ENCODE results near the gene FBXL7. TPM values are rescaled to one million over a fixed set of nuclear protein-coding genes. Genes with fewer than 3 reads are reported as not detected.

FBXL7 gene
- total RNA-seq, 1 experiment from 2014 or later, result 15.1 TPM

DNA sequence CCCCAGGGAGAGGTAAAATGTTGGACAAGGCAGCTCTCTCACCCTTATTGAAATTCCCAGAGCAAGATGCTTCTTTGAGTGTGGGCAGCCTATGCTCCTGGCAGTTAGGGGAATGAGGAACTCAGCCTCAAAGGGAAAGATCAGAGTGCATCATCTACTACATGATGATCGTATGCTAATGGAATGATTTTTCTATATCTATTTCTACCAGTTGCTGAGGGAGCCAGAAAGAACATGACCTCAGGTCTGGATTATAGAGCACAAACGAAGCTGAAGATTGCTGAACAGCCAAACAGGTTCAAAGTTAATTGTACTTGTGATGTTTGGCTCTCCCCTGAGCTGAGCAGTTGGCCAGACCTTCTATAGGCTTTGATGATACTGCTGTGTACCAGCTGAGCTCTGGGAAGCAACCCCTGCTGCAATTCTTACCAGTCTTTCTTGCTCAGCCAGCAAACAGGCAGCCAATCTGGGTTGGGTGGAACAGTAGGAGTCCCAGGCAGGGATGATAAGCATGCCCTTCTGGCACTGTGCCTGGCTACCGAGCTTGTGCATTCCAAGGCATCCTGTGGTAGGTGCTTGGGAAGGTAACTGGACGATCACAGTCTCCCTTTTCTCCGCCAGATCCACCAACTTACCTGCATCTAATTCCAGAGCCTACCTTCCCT is 10.3 kb upstream of the FBXL7 start:
- no peaks in the 10 kb centered on the region for H3K4me1 ChIP-seq
- no peak overlapping the region for H3K4me3 ChIP-seq
- H3K27me3 ChIP-seq, result no peaks in the 10 kb centered on the region
- no peak overlapping the region for H3K27ac ChIP-seq
- H3K36me3 ChIP-seq, result no peaks in the 10 kb centered on the region
- H3K9me3 ChIP-seq (replicated peaks), result no peaks in the 10 kb centered on the region
- DNase-seq, result no peak

DNA sequence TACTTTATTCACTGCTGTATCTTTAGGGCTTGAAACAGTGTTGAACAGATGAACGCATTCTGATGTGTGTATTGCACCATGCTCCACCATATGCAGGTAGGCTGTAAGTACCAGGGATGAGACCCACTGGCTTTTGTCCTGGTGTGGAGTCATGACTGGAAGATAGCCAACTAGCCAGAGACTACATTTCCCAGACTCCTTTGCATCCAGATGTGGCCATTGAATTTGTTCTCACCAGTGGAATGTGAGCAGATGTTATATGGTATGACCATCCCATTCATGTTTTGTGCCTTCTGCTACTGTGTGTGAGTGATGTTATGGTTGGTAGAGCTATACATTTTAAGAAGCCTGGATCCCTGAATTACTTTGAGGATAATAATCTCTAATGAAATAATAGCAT is 7.4 kb upstream of the FBXL7 start:
- DNase-seq, result no peak
- no peaks in the 10 kb centered on the region for H3K4me1 ChIP-seq
- no peaks in the 10 kb centered on the region for H3K9me3 ChIP-seq (replicated peaks)
- H3K36me3 ChIP-seq, result no peaks in the 10 kb centered on the region
- H3K4me3 ChIP-seq, result no peak overlapping the region
- H3K27me3 ChIP-seq, result no peaks in the 10 kb centered on the region
- H3K27ac ChIP-seq, result no peak overlapping the region

DNA sequence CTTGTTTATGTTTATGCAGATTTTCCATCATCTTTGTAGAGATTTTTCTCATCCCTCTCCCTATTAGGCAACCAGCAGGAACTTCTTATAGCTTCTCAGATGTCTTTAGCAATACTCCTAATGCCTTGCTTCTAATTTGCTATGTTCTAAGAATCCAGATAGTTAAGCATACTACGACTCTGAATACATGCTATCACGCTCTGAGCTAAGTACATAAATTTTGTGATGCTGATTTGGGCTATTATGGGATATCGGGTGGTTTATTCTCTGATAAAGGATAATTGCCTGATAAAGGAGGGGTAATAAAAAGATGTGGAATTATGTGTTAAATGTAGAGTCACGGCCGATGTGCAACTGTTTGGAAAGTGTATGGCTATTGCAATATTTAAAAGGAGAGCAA is 6.5 kb upstream of the FBXL7 start:
- Histone ChIP-seq H3K4me3 (no peak overlapping the region), H3K4me1 (no peaks in the 10 kb centered on the region), H3K27ac (no peak overlapping the region), H3K9me3 (replicated peaks) (no peaks in the 10 kb centered on the region), H3K27me3 (no peaks in the 10 kb centered on the region), H3K36me3 (no peaks in the 10 kb centered on the region)
- no peak for DNase-seq

DNA sequence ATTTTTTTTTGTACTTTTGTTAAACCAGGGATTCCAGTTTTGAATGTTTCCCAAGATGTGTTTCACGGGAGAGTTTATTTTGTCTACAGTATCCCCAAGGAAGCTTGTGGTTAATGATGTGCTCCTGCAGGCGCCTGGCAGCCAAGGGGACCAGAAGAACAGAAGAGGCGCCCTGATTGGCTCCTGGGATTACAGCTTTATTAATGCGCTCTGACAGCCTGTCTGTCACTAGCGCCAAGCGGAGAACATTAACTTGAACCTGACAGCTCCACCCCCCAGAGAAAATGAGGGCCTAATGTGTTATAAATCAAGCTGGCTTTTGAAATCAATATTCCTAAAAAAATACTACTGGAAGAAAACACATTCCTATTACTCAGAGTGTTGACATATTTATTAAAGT is 5.0 kb upstream of the FBXL7 start:
- no peak for DNase-seq
- no peaks in the 10 kb centered on the region for H3K4me1 ChIP-seq
- no peaks in the 10 kb centered on the region for H3K36me3 ChIP-seq
- no peak overlapping the region for H3K27ac ChIP-seq
- H3K4me3 ChIP-seq, result no peak overlapping the region
- H3K9me3 ChIP-seq (replicated peaks), result no peaks in the 10 kb centered on the region
- H3K27me3 ChIP-seq, result no peaks in the 10 kb centered on the region

DNA sequence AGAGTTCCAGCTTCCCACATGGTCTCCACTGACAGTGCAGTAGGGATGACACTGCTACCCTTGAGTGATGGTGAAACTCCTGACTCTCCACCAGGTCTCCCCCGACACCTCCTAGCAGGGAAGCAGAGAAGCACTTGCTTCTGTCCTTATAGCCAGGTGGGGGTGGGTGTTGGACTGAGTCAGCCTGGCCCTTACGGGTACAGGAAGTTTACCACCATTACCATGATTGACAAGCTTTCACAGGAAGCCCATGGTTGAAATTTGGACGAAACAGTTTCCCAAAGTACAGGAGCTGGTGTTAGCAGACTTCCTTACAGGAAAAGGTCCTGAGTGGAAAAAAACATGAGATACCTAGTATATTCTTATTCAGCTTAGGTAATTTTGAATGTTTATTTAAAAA is 3.1 kb upstream of the FBXL7 start:
- no peaks in the 10 kb centered on the region for H3K27me3 ChIP-seq
- no peak for DNase-seq
- H3K4me1 ChIP-seq, result no peaks in the 10 kb centered on the region
- no peaks in the 10 kb centered on the region for H3K9me3 ChIP-seq (replicated peaks)
- no peak overlapping the region for H3K27ac ChIP-seq
- no peak overlapping the region for H3K4me3 ChIP-seq
- no peaks in the 10 kb centered on the region for H3K36me3 ChIP-seq

DNA sequence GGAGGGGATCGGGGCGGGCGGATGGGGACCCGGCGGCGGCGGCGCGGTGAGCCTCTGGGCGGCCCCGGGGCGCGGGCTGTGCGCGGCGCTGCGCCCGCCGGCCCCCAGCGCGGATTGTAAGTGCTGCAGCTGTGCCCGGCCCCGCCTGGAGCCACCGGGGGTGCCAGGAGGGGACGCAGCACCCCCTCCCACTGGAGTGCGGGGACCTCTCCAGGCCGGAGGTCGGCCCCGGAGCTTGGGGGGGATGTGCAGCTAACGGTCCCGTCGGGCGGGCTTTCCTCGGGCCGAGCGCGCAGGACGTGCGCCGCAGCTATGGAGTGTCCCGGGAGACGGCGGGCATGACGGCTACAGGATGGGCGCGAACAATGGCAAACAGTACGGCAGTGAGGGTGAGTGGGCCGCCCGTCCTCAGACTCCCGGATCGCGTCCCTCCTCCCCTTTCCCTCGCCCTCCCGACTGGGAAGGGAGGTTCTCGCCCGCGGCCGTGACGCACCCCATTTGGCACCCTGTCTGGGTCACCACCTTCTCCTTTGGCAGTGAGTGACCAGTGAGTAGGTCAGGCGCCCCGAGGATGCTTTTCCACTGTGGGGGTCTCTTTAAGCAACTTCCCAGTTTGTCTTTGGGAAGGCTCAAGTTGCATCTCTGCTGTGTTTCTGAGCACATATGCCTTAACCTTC is 483 bp downstream of the FBXL7 start:
- Histone ChIP-seq H3K36me3 (peaks cover 15% of the 10 kb centered on the region; the same call in 1 of the 2 replicates), H3K9me3 (replicated peaks) (no peaks in the 10 kb centered on the region), H3K4me3 (peak overlapping the region; percentile 98), H3K27ac (peak overlapping the region; percentile 85), H3K4me1 (peaks cover 5% of the 10 kb centered on the region; the same call in 1 of the 2 replicates), H3K27me3 (no peaks in the 10 kb centered on the region)
- DNase-seq, result peak; percentile 39 to 53

DNA sequence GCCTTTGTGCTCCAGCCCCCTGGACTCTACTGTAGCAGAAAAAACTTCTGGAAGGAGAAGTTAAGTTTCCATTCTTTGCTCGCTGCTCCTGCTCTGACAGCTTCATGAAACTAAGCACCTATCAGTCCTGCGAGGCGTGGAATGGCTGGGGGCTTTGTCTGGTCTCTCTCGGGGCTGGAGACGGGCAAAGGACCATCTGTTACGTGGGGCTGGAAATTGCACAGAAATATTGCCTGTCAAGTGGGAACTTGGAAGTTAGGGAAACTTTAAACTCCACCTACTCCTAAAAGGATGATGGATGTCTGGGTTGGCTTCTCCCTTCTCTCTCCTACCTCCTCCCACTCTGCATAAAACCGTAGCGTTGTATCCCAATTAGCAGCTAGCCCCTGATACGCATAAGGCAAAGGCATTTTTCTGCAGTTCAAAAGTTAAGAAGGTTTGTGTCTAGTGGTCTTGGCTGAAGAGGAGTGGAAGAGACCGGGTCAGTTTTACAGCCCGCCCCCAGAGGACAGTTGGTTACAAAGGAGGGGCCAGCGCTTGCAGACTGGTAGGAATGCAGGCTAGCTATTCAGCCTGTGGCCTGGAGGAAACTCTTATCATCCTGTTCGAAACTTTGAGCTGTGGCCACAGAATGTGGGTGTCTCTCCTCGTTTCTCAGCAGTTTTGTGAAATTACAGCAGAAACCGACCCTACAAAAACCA is 1.3 kb downstream of the FBXL7 start:
- H3K36me3 ChIP-seq, result peaks cover 15% of the 10 kb centered on the region; the same call in 1 of the 2 replicates
- H3K4me3 ChIP-seq, result peak overlapping the region; percentile 98
- peak overlapping the region; percentile 85 for H3K27ac ChIP-seq
- peaks cover 5% of the 10 kb centered on the region; the same call in 1 of the 2 replicates for H3K4me1 ChIP-seq
- peak; percentile 76 to 80 for DNase-seq
- H3K27me3 ChIP-seq, result no peaks in the 10 kb centered on the region
- no peaks in the 10 kb centered on the region for H3K9me3 ChIP-seq (replicated peaks)

DNA sequence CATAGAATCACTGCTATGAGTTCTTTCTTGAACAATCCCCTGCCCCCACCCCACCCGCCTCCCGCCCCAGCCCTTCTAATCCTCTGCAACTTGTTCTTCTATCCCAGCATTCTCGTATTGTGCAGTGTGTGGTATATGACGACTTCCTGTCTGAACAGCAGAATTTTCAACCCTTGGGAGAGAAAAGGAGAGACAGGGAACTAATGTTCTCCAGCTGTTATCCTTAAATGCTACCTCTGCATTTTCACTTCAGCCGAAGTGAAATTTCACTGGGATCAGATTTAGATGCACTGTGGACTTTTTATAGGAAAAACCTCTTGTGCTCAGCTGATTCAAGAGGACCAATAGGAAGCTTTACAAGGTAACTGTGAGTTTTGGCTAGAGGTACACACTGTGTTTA is 2.2 kb downstream of the FBXL7 start:
- Histone ChIP-seq H3K9me3 (replicated peaks) (no peaks in the 10 kb centered on the region), H3K27me3 (no peaks in the 10 kb centered on the region), H3K4me3 (peak overlapping the region; percentile 98), H3K4me1 (peaks cover 5% of the 10 kb centered on the region; the same call in 1 of the 2 replicates), H3K27ac (peak overlapping the region; percentile 85), H3K36me3 (peaks cover 15% of the 10 kb centered on the region; the same call in 1 of the 2 replicates)
- DNase-seq, result peak; percentile 31 to 65

DNA sequence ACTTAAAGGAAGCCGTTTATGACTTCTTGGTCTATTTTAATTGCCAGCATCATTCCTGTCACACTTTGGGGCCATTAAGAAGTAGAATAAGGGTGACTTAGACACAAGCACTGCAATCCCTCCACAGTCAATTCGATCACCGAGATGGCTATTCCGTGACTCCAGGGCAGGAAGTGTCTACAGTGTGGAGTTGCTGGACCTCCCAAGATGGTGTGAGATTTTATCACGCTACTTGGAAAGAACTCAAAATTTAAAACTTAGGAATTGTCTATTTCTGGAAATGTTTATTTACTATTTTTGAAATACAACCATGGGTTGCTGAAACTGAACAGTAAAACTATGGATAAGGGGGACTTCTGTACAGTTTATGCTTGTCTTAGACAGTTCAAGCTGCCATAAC is 6.2 kb downstream of the FBXL7 start:
- H3K4me3 ChIP-seq, result no peak overlapping the region
- H3K4me1 ChIP-seq, result peaks cover 5% of the 10 kb centered on the region; the same call in 1 of the 2 replicates
- no peak overlapping the region for H3K27ac ChIP-seq
- no peak for DNase-seq
- peaks cover 15% of the 10 kb centered on the region; the same call in 1 of the 2 replicates for H3K36me3 ChIP-seq
- no peaks in the 10 kb centered on the region for H3K9me3 ChIP-seq (replicated peaks)
- no peaks in the 10 kb centered on the region for H3K27me3 ChIP-seq

DNA sequence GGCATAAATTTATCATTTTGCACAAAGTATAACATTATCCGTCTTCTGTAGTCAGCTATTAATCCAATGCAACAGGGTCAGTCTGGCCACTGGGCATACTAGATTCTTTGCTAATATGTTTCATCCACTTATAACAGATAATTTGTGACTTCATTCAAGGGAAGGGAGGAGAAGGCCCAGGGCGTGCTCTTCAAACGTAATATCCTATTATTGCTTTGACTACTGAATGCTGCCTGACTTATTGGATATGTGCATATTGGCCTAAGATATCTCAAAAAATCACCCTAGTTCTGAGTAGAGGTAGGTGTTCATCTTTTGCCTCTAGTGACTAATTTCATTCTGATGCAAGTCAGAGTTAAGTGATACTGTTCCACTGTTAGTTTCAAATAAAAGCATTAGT is 6.9 kb downstream of the FBXL7 start:
- no peak for DNase-seq
- H3K4me1 ChIP-seq, result peaks cover 5% of the 10 kb centered on the region; the same call in 1 of the 2 replicates
- peaks cover 15% of the 10 kb centered on the region; the same call in 1 of the 2 replicates for H3K36me3 ChIP-seq
- H3K4me3 ChIP-seq, result no peak overlapping the region
- H3K27me3 ChIP-seq, result no peaks in the 10 kb centered on the region
- no peaks in the 10 kb centered on the region for H3K9me3 ChIP-seq (replicated peaks)
- H3K27ac ChIP-seq, result no peak overlapping the region

DNA sequence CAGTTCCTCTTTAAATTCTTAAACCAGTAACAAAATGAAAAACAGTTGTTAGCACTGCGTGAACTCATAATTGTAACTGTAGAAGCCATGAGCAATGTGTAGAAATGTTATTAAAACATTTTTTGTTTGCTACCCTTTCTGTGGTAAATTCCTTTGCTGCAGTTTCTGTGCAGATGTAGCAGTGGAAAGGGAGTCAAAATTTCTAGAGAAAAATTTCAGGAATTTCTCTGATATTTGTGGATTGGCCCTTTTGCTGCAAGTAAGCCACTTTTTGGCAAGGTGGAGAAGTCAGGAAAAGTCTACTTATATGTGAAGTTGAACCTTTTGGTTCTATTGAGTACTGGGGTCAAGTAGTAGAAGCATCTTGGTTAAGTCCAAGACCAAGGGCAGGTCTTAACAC is 10.1 kb downstream of the FBXL7 start:
- H3K27me3 ChIP-seq, result no peaks in the 10 kb centered on the region
- H3K36me3 ChIP-seq, result no peaks in the 10 kb centered on the region
- no peaks in the 10 kb centered on the region for H3K9me3 ChIP-seq (replicated peaks)
- DNase-seq, result no peak
- no peaks in the 10 kb centered on the region for H3K4me1 ChIP-seq
- H3K27ac ChIP-seq, result no peak overlapping the region
- no peak overlapping the region for H3K4me3 ChIP-seq

DNA sequence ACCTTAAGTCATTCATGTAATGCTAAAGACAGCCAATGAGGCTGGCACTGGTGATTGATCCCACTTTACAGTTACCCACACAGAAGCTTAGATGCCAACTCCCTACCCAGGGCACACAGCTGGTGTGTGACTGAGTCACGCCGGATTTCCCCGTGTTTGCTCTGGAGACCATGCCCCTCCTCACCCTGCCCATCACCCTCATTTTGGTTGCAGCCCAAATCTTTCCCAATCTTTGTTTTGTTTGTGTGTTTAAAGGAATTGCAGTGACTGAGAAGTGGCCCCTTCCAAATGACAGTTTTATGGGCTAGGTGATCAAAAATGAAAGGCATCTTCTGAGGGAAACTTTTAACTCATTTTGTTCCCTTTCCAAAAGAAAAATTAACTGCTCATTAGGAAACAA is 10.9 kb downstream of the FBXL7 start:
- no peak overlapping the region for H3K4me3 ChIP-seq
- no peaks in the 10 kb centered on the region for H3K36me3 ChIP-seq
- H3K27ac ChIP-seq, result no peak overlapping the region
- no peaks in the 10 kb centered on the region for H3K27me3 ChIP-seq
- no peaks in the 10 kb centered on the region for H3K4me1 ChIP-seq
- DNase-seq, result no peak
- no peaks in the 10 kb centered on the region for H3K9me3 ChIP-seq (replicated peaks)

DNA sequence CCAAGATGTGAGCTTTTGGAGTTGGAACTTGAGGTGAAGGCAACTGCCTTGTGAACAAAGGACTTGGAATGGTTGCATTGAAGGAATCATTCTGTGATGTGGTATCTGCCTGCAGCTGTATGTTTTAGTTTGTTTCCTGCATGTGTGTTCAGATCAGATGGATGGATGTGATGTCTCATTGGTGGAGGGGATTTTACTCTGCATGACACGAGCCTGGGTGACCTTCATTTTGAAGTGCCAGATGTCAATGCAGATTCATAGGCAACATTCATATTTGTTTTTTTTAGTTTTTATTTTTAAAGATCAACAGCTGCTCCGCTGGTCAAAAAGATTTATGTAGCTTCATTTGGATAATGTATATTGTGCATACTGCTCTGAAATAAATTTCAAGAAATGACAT is 13.5 kb downstream of the FBXL7 start:
- H3K27me3 ChIP-seq, result no peaks in the 10 kb centered on the region
- H3K4me3 ChIP-seq, result no peak overlapping the region
- DNase-seq, result no peak
- no peaks in the 10 kb centered on the region for H3K4me1 ChIP-seq
- H3K27ac ChIP-seq, result no peak overlapping the region
- no peaks in the 10 kb centered on the region for H3K9me3 ChIP-seq (replicated peaks)
- H3K36me3 ChIP-seq, result peaks cover 2% of the 10 kb centered on the region; the same call in 1 of the 2 replicates

DNA sequence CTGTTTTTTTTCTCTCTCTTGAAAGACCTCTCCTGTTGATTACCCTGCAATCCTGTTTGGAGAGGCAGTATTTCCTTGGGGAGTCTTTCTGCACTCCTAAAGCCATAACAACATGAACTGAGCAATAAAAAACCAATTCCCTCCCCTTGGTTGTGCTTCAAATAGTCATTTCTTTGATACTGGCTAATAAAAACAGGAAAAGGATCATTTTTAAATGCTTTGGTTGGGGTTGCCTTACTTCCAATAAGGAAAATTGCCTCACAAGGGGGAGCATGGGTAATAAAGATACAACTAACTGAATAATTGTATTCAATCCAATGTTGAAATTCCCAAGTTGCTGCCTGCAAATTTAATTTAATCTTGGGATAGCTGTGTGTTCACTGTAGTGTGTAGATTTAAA is 13.9 kb downstream of the FBXL7 start:
- Histone ChIP-seq H3K9me3 (replicated peaks) (no peaks in the 10 kb centered on the region), H3K4me3 (no peak overlapping the region), H3K36me3 (peaks cover 2% of the 10 kb centered on the region; the same call in 1 of the 2 replicates), H3K27ac (no peak overlapping the region), H3K4me1 (no peaks in the 10 kb centered on the region), H3K27me3 (no peaks in the 10 kb centered on the region)
- no peak for DNase-seq

DNA sequence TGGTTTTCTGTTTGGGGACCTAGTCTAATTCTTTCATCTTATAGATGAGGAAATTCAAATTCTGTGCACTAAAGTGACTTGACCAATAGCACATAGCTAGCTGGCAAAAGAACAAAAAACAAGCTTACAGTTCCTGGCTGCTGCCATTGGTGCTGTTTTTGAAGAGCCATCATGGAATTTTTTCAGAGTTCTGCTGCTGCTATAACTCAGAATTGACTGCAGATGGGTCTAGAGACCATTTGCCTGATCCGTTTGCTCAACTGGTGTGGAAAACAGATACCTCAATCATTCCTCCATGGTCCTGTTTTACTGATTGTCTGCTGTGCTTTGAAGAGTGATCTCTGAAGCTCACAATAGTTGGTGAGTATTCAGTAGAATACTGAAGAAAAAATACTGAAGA is 15.2 kb downstream of the FBXL7 start:
- peaks cover 2% of the 10 kb centered on the region; the same call in 1 of the 2 replicates for H3K36me3 ChIP-seq
- H3K27ac ChIP-seq, result no peak overlapping the region
- H3K4me3 ChIP-seq, result no peak overlapping the region
- H3K9me3 ChIP-seq (replicated peaks), result no peaks in the 10 kb centered on the region
- no peak for DNase-seq
- H3K27me3 ChIP-seq, result no peaks in the 10 kb centered on the region
- H3K4me1 ChIP-seq, result no peaks in the 10 kb centered on the region

Measured in SJCRH30 (cell line).